Anterior cingulate cortex (tissue), 58 donors: ENCODE results near the gene LSS.

Experiments used
- DNase-seq, 58 donors: peaks; one replicate each; lab custom pipeline; 2025; lab: John Stamatoyannopoulos, UW

LSS gene

DNA sequence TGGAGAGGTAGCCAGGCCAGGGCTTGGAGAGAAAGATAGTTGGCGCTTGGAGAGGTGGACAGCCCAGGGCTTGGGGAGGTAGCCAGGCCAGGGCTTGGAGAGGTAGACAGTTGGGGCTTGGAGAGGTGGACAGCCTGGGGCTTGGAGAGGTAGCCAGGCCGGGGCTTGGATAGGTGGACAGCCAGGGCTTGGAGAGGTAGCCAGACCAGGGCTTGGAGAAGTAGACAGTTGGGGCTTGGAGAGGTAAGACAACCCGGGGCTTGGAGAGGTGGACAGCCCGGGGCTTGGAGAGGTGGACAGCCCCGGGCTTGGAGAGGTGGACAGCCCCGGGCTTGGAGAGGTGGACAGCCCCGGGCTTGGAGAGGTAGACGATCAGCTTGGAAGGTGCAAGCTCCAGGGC lies 7.7 kb downstream of the LSS start:
- DNase-seq, result no peak

DNA sequence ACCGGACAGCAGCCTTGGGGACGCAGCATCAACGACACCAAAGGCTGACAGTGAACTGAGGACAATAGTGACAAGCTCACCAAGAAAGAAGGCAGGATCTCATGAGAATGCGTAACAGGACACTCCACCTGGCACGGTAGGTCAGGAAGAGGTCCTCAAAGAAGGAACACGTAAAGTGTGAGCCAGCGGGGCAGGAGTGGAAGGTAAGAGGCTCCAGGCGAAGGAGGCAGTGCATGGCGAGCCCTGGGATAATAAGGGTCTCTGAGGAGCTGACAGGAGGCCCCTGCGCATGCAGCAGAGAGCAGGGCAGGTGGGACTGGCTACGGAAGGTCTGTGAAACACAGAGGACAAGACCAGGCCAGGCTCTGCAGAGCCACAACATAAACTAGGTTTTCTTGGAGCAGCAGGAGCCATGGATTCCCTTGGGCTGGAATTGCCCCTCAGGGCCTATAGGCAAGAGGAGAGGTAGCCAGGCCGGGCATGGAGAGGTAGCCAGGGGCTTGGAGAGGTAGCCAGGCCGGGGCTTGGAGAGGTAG lies 8.2 kb downstream of the LSS start:
- DNase-seq, result no peak

DNA sequence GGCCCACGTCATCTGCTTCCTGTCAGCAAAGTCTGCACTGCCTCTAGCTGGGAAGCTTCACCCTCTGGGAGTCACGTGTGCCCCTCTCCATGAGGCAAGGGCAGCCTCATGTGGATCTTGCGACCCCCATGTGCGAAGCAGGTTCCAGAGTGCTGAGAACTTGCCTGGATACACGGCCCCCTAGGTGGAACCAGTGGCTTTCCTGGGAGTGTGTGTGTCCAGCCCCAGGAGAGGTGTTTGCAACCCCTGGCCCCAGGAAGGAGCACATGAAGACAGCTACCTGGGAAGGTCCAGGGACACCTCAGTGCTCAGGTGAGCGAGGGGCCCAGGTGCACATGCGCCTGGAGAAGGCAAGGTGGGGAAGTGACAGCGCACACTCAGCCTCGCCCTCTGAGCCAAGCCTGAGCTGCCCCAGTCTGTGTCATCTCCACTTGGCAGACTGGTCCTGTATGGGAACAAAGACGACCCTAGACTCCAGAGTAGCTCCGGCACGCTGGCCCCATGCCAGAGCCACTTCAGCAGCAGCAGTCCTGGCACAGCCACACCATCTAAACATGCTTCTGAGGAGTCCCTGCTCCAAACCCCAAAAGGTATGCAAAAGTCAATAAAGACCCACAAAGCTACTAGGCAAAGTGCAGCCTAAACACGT lies 8.9 kb downstream of the LSS start:
- DNase-seq, result peak in 7 of 58 donors; percentile 11 to 77 (median 30)

DNA sequence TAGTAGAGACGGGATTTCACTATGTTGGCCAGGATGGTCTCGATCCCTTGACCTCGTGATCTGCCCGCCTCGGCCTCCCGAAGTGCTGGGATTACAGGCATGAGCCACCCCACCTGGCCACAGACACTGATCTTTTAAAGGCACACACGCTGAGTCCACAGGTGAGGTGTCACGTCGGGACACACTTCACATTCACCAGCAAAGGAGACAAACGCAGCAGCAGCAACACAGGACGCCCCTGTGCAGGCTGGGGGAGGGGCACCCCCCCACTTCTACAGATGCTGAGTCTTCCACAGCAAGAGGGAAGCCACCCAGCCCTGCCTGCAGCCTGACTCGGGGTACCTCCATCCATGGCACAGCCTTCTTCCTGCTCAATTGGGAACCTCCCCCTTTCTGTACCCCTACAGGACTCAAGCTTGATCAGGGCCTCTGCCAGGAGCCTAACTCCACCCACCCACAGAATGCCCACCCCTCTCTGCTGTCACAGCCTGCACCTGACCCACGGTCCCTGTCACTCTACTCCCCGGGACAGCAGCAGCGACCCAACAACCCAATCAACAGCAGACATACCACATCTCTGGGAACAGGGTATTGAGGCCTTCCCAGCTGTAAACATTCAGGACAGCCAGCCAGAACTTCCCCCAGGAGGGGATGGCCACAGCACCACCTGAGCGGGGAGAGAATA lies 9.5 kb downstream of the LSS start:
- no peak for DNase-seq

DNA sequence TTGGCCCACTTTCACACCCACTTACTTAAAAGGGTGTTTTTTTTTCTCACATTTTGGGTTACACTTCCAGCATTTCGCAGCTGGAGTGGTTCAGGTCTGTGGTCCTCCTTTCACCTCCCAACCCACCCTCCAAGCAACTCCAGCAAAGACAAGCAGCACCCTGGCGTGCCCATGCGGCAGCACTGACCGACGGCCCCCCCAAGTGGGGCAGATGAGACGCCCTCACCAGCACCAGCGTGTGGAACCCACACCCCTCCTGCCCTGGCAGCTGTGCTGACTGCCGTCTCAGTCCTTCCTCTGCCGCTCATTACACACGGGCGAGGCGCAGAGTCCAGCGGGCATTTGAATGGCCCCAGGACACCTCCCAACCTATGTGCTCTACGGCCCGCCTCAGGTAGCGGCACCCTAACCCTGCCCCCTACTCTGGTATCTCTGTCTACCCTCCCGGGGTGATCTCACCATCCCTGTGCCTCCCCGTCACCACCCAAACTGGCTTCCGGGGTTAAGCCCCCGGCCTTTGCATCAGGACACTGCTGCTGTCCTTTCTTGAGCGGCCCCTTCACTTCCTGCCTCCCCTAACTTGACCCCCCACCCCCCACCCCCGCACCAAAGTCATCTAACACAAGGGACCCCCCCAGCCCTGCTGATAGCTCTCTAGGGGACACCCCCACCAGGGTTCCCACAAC lies 10.9 kb downstream of the LSS start:
- no peak for DNase-seq

DNA sequence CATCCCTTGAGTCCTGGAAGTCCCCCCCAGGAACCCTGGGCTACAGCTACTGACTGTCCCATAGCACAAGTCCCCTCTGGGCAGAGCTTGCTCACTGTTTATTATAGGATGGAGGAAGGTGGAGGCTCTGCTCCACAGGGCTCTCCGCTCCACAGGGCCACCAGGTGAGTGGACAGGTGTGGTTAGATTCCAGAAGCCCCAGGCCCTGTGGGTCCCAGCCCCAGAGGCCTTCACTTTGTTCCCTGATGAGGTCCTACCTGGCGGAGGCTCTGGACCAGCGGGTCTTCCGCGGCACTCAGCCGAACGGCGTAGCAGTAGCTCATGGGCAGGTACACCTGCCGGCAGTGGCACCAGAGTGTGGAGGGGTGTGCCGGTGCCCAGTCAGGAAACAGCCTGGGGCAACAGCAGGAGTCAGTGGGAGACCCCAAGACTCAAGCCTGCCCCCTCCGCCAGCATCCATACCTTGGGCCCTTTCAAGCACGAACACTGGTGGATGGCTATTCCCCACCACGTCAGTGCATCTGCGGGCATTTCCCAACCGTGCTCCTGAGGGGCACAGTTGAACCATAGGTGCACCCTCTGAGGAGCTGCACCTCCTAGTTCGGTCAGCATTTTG lies 12.3 kb downstream of the LSS start:
- no peak for DNase-seq

DNA sequence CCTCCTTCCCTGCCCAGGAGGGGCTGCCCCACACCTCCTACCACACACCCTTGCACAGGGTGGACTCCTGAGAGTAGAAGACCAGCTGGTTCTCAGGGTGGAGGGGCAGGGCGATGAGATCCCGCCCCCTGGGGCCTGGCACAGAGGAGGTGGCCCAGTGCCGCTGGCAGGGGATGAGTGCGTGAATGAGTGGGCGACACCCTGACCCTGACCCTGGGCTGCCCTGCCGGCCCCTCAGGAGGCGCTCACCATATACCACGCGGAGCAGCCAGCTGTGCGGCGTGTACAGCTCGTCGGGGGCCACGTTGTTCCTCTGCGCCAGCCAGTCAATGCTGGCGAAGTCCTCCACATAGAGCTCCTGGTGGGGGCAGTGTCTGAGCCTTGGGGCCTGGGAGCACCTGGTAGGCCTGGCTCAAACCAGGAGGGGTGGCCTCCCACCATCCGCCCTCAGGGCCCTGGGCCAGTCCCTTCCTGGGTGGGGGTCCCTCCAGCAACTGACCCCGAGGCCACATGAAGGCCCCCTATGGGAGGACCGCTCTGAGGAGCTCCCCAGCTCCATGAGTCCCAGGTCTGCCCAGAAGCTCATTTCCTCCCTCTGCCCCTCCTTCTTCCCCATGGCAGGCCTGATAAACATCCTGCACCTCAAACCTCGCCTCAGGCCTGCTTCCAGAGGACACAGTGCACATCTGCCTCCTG lies 13.0 kb downstream of the LSS start:
- DNase-seq, result no peak

DNA sequence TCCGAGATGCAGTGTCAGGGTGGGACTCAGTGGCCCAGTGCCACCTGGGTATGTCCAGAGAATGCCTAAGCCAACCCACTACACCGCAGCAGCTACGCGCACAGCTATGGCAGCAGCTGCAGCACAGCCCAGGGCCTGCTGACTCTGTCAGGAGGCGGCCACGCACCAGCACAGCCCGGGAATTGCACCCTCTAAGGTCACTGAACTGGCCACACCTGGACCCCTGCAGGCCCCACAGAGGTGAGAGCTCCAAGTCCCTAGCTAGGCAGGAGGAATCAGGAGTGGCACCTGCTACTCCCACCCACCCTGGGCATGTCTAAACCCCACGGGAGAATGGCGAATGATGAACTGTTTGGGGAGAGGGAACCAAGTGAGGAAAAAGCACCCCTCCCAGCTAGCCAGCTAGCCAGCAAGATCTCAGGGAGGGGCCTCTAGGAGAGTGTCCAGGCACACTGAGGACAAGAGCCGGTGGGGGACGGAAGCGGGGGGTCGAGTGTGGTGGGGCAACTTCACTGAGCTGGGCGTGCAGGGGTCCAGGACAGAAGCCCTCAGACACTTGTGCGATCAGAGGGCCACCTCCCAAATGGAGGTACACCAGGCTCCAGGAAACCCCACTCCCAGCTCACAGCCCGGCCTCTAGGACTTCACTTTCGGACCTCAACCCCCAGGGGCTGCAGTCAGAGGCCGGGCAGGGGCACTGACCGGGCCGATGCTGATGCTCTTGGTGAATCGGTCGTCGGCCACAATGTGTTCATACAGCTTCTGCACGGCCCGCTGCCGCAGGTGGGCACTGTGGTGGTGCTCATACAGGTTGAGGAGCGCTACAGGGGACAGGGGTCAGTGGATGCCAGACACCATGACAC lies 13.9 kb downstream of the LSS start:
- no peak for DNase-seq

DNA sequence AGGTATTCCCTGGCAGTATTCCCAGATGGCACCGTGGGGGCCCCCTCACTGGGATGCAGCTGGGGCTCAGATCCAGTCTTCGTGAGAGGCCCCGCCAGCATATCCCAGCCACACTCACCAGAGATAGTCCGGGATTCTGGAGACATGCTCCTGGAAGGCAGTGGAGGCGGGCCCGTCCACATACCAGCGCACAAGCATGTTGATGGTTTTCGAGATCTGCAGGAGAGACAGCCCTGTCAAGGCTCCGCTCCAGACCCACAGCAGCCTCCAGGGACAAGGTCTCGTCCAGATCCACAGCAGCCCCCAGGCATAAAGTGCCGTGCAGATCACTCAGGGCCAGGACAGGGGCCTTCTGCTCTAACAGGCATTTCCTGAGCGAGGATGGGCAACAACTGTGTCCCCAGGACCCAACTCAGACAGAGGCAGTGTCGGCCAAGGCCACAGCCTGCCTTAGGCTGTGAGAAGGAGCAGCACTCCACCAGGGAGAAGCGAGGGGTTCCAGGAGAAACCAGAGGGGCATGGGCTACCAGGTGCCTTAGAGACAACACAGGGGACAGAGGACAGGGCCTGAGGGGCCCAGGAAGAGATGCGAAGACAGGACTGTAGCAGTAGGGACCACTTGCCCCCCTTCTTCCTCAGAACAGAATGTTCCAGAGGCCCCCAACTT lies 14.8 kb downstream of the LSS start:
- DNase-seq, result no peak

DNA sequence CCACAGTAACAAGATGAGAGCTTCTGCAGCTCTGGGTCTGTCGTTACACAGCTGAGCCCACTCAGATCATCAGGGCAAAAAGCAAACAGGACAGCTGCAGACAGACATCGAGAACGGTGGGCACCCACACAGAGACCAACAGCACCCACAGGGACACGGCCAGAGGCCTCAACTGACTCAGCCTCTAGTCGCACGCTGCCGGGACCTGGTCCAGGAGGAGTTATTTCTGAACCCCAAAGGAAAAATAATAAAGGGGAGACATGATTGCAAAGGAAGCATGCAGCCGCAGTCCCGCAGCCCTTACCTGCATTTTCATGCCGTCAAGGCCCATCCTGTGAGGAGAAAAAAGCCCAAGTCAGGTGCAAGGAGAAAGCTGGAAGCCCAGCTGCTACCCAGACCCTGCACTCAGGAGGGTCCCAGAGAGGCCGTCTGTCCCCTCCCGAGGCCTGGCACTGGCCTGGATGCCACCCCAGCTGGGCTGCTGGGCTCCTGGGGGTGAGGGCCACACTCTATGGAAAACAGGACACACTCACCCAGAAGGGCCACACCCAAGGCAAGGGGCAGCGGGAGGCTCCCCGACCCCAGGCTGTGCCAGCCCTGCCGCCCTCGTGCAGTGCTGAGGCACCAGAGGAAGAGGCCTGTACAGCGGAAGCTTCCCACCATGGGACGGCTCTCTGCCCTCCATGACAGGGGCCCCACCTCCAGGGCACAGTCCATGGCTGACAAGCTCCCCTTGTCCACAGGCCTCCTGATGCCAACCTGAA lies 15.7 kb downstream of the LSS start:
- no peak for DNase-seq

DNA sequence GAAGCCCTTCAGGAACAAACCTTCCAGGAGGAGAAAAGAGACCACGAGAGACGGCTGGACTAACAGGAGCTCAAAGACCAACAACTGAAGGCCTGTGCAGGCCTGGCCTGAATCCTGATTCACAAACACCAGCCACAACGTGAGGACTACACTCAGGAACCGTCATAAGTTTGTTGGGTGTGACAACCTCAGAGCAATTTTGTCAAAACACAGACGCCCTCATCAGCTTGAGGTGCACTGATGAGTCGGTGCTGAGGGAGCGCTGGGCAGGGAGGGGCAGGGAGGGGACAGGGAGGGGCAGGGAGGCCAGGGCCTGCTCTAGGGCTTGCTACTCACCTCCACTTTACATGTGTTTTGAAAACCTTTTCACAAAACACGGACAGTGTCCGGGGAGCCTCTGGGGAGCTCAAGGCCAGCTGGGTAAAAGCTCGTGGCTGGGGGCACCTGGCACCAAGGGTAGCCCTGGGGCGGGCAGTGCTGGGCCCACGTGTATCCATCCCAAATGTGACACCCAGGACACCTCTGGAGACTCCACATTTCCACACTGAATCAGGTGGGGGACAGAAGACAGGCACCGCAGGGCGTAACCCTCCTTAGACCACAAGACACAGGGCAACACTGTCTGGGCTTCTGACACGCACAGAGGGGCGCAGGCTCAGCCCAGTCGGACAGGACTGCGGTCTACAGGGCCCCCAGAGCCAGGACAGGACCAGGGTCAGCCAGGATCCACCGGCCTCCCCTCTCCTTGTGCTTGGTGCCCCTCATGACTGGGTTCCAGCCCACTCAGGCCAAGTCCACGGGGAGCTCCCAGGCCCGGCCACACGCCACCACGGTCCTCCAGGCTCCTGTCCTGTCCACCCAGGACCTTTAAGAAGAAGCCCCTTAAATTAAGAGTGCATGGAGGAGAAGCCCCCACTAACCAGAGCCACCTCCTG lies 16.5 kb downstream of the LSS start:
- no peak for DNase-seq

DNA sequence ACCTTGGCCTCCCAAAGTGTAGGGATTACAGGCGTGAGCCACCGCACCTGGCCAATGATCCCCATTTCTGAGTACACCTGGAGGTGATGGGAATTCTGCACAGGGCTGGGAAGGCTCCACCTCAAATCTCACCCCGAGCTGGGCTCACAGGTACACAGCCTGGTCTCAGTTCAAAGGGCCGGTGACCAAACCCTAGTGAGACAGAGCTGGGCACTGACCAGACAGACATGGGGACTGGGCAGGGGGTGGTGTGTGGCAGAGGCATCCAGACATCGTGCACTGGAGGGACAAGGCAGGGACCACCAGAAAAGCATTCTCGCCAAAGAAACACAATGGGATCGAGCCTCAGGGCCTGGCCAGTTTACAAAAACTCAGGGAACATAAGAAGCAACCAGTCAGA lies 17.2 kb downstream of the LSS start:
- DNase-seq, result no peak

DNA sequence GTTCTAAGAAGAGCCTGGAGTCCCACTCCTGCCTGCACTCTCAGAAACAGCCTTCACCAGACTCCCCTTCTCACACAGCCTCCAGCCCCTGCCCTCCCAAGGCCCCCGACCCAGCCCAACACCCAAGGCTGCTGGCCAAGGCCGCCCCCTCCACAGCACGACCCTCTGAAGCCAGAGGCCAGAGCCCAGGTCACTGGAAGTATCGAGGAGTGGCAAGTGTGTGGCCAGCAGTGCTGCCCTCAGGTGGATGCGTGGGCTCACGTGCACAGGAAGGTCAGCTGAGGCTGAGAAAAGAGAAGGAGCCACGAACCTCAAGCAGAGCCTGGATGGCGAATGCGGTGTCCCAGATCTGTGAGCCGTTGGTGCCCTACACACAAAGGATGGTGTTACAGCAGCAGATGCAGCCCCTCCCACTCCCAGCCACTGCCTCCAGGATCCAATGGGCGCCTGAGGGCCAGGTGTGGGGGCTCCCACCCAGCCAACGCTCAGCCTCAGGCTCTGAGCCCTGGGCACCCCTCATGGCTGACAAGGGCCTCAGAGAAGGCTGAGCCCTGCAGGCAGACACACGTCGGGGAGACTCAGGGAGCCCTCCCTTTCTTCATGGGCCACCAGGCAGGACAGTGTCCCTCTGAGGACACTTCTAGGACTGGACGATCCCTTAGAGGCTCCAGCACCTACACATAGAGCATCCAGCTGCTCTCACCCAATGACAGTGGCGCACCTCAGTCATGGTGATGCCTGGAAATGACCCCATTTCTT lies 18.0 kb downstream of the LSS start:
- no peak for DNase-seq

DNA sequence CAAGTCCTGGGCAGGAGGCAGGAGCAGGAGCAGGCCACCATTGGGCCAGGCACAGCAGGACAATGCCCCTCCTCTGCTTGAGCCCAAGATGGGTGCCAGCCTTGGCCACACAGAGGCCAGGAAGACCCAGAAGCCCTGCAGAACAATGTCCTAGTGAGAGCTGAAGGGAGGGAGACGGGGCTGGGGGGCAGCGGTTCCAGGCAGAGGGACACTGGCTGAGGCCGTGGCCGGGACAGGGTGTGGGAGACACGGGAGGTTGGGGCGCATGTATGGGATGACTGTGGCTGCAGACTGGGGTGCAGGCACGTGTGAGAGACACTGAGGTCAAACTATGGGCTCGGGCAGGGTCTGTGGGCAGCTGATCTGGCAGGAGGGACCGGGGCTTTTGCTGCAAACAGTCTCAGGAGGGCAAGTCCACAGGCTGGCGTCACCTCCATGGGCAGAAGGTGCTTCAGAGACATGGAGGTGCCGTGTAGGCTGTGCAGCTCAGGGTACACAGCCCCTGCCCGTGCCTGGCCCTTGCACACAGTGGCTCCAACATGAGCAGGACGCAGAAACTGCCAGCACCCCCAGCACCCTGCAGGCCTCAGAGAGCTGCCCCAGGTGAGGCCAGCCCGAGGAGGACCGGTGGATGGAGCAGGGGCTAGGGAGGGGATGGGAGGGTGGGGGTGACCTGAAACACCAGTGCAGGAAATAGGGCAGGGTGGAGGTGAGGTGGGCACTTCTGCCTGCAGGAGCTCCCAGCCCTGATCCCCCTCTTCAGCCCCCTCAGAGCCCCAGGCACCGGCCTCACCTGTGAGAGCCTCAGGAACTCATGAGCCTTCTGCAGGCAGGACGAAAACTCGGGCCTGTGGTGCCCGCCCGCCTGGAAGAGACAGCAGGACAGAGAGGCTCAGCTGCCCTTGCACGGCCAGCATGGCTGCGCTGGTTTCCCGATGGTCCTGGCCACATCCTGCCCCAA lies 19.5 kb downstream of the LSS start:
- no peak for DNase-seq

DNA sequence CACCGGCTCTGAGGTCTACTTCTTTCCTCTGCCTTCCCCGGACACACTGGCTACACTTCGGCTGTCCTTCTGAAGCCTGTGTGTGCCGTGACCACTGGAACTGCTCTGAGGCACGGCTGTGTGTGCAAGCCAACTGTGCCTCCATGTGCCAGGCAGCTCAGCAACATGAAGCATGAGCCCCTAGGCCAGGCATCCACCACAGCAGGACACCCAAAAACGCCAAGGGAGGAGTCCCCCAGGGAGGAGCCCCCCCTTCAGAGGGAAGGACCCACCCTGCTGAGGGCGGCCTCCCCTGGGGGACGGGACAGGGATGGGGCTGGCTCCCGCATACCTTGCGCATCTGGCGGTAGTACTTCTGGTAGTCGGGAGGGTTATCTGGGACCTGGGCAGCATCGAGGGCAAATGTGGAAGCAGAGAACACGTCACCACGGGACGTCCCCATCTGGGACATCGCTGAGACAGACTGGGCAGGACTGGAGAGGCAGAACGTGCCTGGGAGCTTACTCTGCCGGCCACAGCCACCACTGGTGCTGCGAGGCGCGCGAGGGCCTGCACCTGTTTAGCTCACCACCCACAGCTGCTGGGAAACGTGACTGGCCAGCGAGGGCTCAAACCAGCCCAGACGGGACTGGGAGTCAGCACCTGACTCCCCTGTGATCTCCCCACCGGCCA lies 20.5 kb downstream of the LSS start:
- no peak for DNase-seq
